Endothelial cell (in vitro differentiated cells): ENCODE results near the gene SEC14L1. TPM values are rescaled to one million over a fixed set of nuclear protein-coding genes. Genes with fewer than 3 reads are reported as not detected.

Experiments
- DNase-seq: peaks from one replicate; pipeline ENCODE4 v3.0.0; 2021; ENCODE audit warnings: low spot score
- H3K27ac Mint-ChIP-seq: one replicate; pipeline ENCODE4 v1.8.0; 2021; ENCODE audit warnings: mixed read lengths, inconsistent platforms; ENCODE audit not compliant: unreplicated experiment
- H3K27me3 Mint-ChIP-seq: one replicate; pipeline ENCODE4 v1.8.0; 2021; ENCODE audit warnings: mild to moderate bottlenecking, moderate library complexity, mixed read lengths, inconsistent platforms; ENCODE audit not compliant: unreplicated experiment
- H3K36me3 Mint-ChIP-seq: one replicate; pipeline ENCODE4 v1.8.0; 2021; ENCODE audit warnings: mild to moderate bottlenecking, low read depth, mixed read lengths, inconsistent platforms; ENCODE audit not compliant: unreplicated experiment
- H3K4me1 Mint-ChIP-seq: one replicate; pipeline ENCODE4 v1.8.0; 2021; ENCODE audit warnings: mild to moderate bottlenecking, mixed read lengths, inconsistent platforms; ENCODE audit not compliant: unreplicated experiment
- H3K4me3 Mint-ChIP-seq: one replicate; pipeline ENCODE4 v1.8.0; 2021; ENCODE audit warnings: mild to moderate bottlenecking, mixed read lengths, inconsistent platforms; ENCODE audit not compliant: unreplicated experiment
- H3K9me3 Mint-ChIP-seq: one replicate; pipeline ENCODE4 v1.8.0; 2021; ENCODE audit warnings: mixed read lengths, inconsistent platforms; ENCODE audit not compliant: unreplicated experiment
- total RNA-seq: library from RNA; stranded (reverse); fragmentation: NEBNext Ultra II Directional; extraction: Animal tissue kit (Norgen Biotek cat#: 25700); gene quantifications from one replicate; pipeline ENCODE4 v1.2.1, GENCODE V29; 2021; ENCODE audit not compliant: unreplicated experiment
- TF ChIP-seq, protein P1 (sequence below): fragments of 200-600 bp; sonication (generic); IDR thresholded peaks from one replicate; pipeline ENCODE4 v1.5.0; 2021; ENCODE audit warnings: antibody characterized with exemption; ENCODE audit not compliant: unreplicated experiment

SEC14L1 gene
- total RNA-seq, 1 donor from 2014 or later, result 315 TPM

DNA sequence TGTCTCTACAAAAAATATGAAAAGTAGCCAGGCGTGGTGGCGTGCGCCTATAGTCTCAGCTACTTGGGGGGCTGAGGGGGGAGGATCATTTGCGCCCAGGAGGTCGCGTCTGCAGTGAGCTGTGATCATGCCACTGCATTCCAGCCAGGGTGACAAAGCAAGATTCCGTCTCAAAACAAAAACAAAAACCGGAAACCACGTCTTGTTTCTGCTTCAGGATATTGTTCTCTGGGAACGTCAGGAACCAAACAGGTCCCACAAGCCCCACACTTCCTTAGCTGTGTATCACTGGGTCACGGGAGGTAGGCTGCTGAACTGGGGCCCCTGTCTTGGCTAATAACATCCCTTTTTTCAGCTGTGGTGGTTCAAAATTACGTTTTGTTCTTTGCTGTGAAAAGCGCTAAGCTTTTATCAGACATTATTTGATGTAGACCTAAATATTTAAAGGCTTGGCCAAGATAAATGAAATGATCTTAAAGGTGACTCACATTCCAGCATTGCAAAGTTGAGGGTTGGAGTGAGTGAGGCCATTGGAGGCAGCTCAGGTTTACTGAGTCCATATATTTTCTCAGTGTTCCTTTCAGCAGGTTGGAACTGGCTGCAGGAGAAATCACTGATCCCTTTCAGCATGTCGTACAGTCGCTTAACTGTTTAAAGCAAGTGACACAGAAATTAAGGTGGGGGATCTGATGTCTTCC is 16.4 kb upstream of the SEC14L1 start:
- peak; percentile 35 for DNase-seq
- peaks cover 52% of the 10 kb centered on the region for H3K4me1 Mint-ChIP-seq
- peak overlapping the region; percentile 100 for H3K27ac Mint-ChIP-seq
- no peaks in the 10 kb centered on the region for H3K9me3 Mint-ChIP-seq
- no peak overlapping the region for H3K4me3 Mint-ChIP-seq
- TF ChIP-seq, protein P1, sequence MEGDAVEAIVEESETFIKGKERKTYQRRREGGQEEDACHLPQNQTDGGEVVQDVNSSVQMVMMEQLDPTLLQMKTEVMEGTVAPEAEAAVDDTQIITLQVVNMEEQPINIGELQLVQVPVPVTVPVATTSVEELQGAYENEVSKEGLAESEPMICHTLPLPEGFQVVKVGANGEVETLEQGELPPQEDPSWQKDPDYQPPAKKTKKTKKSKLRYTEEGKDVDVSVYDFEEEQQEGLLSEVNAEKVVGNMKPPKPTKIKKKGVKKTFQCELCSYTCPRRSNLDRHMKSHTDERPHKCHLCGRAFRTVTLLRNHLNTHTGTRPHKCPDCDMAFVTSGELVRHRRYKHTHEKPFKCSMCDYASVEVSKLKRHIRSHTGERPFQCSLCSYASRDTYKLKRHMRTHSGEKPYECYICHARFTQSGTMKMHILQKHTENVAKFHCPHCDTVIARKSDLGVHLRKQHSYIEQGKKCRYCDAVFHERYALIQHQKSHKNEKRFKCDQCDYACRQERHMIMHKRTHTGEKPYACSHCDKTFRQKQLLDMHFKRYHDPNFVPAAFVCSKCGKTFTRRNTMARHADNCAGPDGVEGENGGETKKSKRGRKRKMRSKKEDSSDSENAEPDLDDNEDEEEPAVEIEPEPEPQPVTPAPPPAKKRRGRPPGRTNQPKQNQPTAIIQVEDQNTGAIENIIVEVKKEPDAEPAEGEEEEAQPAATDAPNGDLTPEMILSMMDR, result no peak
- H3K36me3 Mint-ChIP-seq, result no peaks in the 10 kb centered on the region
- peaks cover 6% of the 10 kb centered on the region for H3K27me3 Mint-ChIP-seq

DNA sequence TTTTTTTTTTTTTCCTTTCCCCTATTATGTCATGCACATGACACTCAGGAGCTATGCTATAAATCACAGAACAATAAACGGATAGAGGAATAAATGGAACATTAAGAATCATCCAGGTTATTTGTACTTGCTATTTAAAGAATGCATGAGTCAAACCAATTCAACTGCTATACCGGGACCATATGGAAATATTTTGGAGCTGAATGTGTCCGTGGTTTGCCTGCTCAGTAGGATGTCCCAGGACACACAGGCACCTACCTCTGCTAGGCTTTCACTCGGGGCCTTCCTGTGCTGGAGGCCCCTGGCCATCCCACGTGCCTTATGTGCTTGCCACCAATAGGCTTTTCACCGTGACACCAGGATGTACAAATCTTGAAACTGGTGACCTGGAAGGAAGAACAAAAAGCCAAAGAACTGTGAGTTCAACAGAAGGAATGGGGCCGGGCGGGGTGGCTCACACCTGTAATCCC is 15.3 kb upstream of the SEC14L1 start:
- peaks cover 52% of the 10 kb centered on the region for H3K4me1 Mint-ChIP-seq

DNA sequence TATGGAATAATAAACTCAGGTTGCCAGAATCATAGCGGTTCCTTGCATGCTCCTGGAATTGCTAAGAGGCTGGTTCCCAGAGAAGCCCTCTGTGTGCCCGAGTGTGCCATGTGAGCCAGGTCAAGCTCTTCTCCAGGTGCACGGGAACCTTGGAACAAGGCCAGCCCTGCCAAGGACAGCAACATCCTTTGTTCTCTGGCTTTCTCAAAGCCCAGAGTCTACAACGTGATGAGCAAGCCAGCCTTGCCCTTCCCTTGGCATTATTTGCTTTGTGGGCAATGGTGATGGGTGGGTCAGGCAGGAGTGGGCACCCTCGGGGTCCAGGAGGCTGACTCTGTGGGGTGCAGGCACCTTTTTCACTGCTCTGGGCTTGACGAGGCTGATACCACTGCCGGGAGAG is 14.2 kb upstream of the SEC14L1 start:
- DNase-seq, result no peak
- Mint-ChIP-seq H3K4me3 (no peak overlapping the region), H3K27ac (no peak overlapping the region), H3K4me1 (peaks cover 45% of the 10 kb centered on the region), H3K36me3 (peaks cover 2% of the 10 kb centered on the region), H3K9me3 (no peaks in the 10 kb centered on the region), H3K27me3 (peaks cover 4% of the 10 kb centered on the region)
- TF ChIP-seq, protein P1, result no peak

More for the DNA sequence above, 15.3 kb upstream of the SEC14L1 start:
- Mint-ChIP-seq H3K27me3 (peaks cover 4% of the 10 kb centered on the region), H3K4me3 (no peak overlapping the region), H3K9me3 (no peaks in the 10 kb centered on the region), H3K27ac (peak overlapping the region; percentile 91), H3K36me3 (no peaks in the 10 kb centered on the region)
- TF ChIP-seq, protein P1, result no peak
- no peak for DNase-seq

DNA sequence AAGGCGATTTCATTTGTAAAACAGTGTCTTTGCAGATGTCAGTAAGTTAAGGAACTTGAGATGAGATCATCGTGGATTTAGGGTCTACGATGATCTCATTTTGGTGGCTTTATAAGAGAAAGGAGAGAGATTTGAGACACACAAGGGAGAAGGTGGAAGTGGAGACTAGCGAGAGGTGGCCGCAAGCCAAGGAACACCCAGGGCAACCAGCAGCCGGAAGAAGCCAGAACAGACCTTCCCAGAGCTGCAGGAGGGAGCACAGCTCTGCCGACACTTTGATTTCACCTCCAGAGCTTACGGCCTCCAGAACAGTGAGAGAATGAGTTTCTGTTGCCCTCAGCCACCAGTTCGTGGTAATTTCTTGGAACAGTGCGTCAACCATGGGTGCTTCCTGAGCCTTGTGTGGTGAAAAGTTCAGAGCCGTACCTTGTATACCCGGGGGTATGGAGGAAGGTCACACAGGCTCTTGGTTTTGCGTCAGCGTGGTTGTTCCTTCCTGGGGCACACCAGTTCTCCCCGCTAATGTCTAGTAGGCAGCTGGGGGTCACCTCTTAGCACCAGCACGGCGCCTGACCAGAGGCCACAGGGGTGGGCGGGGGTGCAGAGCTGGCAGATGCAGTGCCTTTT is 12.9 kb upstream of the SEC14L1 start:
- Mint-ChIP-seq H3K4me1 (peaks cover 35% of the 10 kb centered on the region), H3K4me3 (no peak overlapping the region), H3K27me3 (peaks cover 2% of the 10 kb centered on the region), H3K36me3 (peaks cover 5% of the 10 kb centered on the region), H3K9me3 (no peaks in the 10 kb centered on the region), H3K27ac (no peak overlapping the region)
- no peak for DNase-seq
- TF ChIP-seq, protein P1, result no peak
